Activated CD8-positive, alpha-beta memory T cell treated with anti-CD3 and anti-CD28 coated beads for 1 hour (primary cell): ENCODE measurements around the gene PPDPF.
A peak's percentile ranks its signal among the peaks of the same experiment; 100 is the strongest.
"Not testable (repeated sequence)": the region's sequence is repeated elsewhere in the genome, so short reads cannot be mapped to it uniquely, and the experiment has no call there.

ENCODE experiments used
- DNase-seq, 2 donors: peaks; one replicate each; pipeline ENCODE4 v3.0.0-alpha.2; 2020; ENCODE audit warnings: low read depth in 1 of 2; ENCODE audit errors: extremely low read depth in 1 of 2

The PPDPF gene

GRCh38 chr20:63561624-63562396, 41.2 kb downstream of the PPDPF start:
- DNase-seq, result no peak

GRCh38 chr20:63562461-63563224, 42.1 kb downstream of the PPDPF start:
- no peak for DNase-seq

- DNase-seq, result no peak
These were observed 42.8 kb downstream of the PPDPF start for GRCh38 chr20:63563225-63563935.

GRCh38 chr20:63564036-63564810, 43.7 kb downstream of the PPDPF start:
- no peak for DNase-seq

GRCh38 chr20:63565021-63565698, 44.6 kb downstream of the PPDPF start:
- no peak for DNase-seq

- no peak for DNase-seq
These were observed 45.3 kb downstream of the PPDPF start for GRCh38 chr20:63565699-63566335.

GRCh38 chr20:63566395-63567135, 46.0 kb downstream of the PPDPF start:
- no peak for DNase-seq

- no peak for DNase-seq
These were observed 46.5 kb downstream of the PPDPF start for GRCh38 chr20:63567136-63567385.

- DNase-seq, result peak in 1 of 2 donors; percentile 36
These were observed 47.0 kb downstream of the PPDPF start for GRCh38 chr20:63567386-63568169.

GRCh38 chr20:63568170-63568981, 47.8 kb downstream of the PPDPF start:
- DNase-seq, result no peak

GRCh38 chr20:63568986-63569949, 48.7 kb downstream of the PPDPF start:
- no peak for DNase-seq

GRCh38 chr20:63570281-63571086, 49.9 kb downstream of the PPDPF start:
- DNase-seq, result no peak

GRCh38 chr20:63571087-63571478, 50.5 kb downstream of the PPDPF start:
- DNase-seq, result not testable (repeated sequence)
